Measurements from ENCODE around the gene CFAP58. TPM values are rescaled to one million over a fixed set of nuclear protein-coding genes. Genes with fewer than 3 reads are reported as not detected.

Gene CFAP58
- polyA plus RNA-seq, 3 donors = 0.16 TPM; not detected in 2

GRCh38 chr10:104350127-104350635 is 3.5 kb upstream of the CFAP58 start:
- Histone ChIP-seq H3K27ac (ENCODE audit: low read depth in 1 of 2, low read length in 2 of 2) (peak overlapping the region; percentile 95 to 99), H3K4me3 (replicated peaks in 1 of 3; ENCODE audit: low read depth in 2 of 3, low read length in 3 of 3) (peak overlapping the region in 2 of 3 experiments; percentile 37 to 55), H2AFZ (ENCODE audit: insufficient read depth, low read depth, low read length, poor library complexity, severe bottlenecking) (no peak overlapping the region), H3K4me2 (replicated peaks; ENCODE audit: extremely low read depth, low read length, poor library complexity, severe bottlenecking) (peak overlapping the region; percentile 78), H3K27me3 (ENCODE audit: control insufficient read depth in 2 of 2, insufficient read depth in 2 of 2, low read length in 2 of 2) (no peaks in the 10 kb centered on the region), H3K4me1 (ENCODE audit: control insufficient read depth in 1 of 2, insufficient read depth in 2 of 2, low read length in 2 of 2) (peaks cover 83 to 88% of the 10 kb centered on the region in 2 donors), H3K9ac (ENCODE audit: insufficient read depth, low read length, poor library complexity, severe bottlenecking) (peak overlapping the region; percentile 70), H3K79me2 (ENCODE audit: insufficient read depth, low read length) (no peaks in the 10 kb centered on the region), H3K9me3 (replicated peaks in 1 of 2; ENCODE audit: control insufficient read depth in 1 of 2, insufficient read depth in 1 of 2, low read length in 2 of 2) (no peaks in the 10 kb centered on the region), H4K20me1 (ENCODE audit: insufficient read depth, low read length) (no peaks in the 10 kb centered on the region), H3K36me3 (replicated peaks in 1 of 2; ENCODE audit: control insufficient read depth in 1 of 2, insufficient read depth in 2 of 2, low read length in 2 of 2) (no peaks in the 10 kb centered on the region)
- Mint-ChIP-seq H3K27me3 (ENCODE audit: low read depth in 3 of 3) (peaks cover 0 to 1% (median 1%) of the 10 kb centered on the region in 3 donors), H3K36me3 (no peaks in the 10 kb centered on the region), H3K9me3 (peaks cover 0 to 3% (median 0%) of the 10 kb centered on the region in 7 donors), H3K4me1 (peaks cover 15% of the 10 kb centered on the region), H3K4me3 (no peak overlapping the region), H3K27ac (no peak overlapping the region)
- no CpG with 5 or more reads among the region's 6 CpGs for WGBS (ENCODE audit: insufficient coverage)
- intact Hi-C loops (cut with micrococcal nuclease) = loop anchor here in 1 of 2 donors (5.0 to 10.0 kb wide), 3 partner anchors 58 to 435 kb away; partner anchors contain the start of genes CFAP43 and STN1
- peak in 2 of 3 donors; percentile 68 to 75 for DNase-seq
- TF ChIP-seq CTCF (IDR thresholded peaks at IDR 0.05) = peak; percentile 66

- Mint-ChIP-seq H3K36me3 (no peaks in the 10 kb centered on the region), H3K9me3 (no peaks in the 10 kb centered on the region), H3K27me3 (ENCODE audit: low read depth in 3 of 3) (peaks cover 0 to 1% (median 1%) of the 10 kb centered on the region in 3 donors), H3K27ac (no peak overlapping the region), H3K4me3 (peak overlapping the region in 1 of 2 donors; percentile 80), H3K4me1 (peaks cover 8% of the 10 kb centered on the region)
- TF ChIP-seq CTCF (IDR thresholded peaks at IDR 0.05) = no peak
- H2AFZ ChIP-seq (ENCODE audit: insufficient read depth, low read depth, low read length, poor library complexity, severe bottlenecking) = no peak overlapping the region
- H3K27ac ChIP-seq (ENCODE audit: low read depth in 1 of 2, low read length in 2 of 2) = peak overlapping the region; percentile 95 to 99
- peaks cover 84 to 92% of the 10 kb centered on the region in 2 donors for H3K4me1 ChIP-seq (ENCODE audit: control insufficient read depth in 1 of 2, insufficient read depth in 2 of 2, low read length in 2 of 2)
- peak overlapping the region; percentile 70 for H3K9ac ChIP-seq (ENCODE audit: insufficient read depth, low read length, poor library complexity, severe bottlenecking)
- peak; percentile 89 to 98 (median 97) for DNase-seq
- no peaks in the 10 kb centered on the region for H3K9me3 ChIP-seq (replicated peaks in 1 of 2; ENCODE audit: control insufficient read depth in 1 of 2, insufficient read depth in 1 of 2, low read length in 2 of 2)
- peak overlapping the region; percentile 78 for H3K4me2 ChIP-seq (replicated peaks; ENCODE audit: extremely low read depth, low read length, poor library complexity, severe bottlenecking)
- intact Hi-C loops (cut with micrococcal nuclease) = loop anchor here in 1 of 2 donors (5.0 to 10.0 kb wide), 3 partner anchors 59 to 436 kb away; partner anchors contain the start of genes CFAP43 and STN1
- no peaks in the 10 kb centered on the region for H4K20me1 ChIP-seq (ENCODE audit: insufficient read depth, low read length)
- no peaks in the 10 kb centered on the region for H3K27me3 ChIP-seq (ENCODE audit: control insufficient read depth in 2 of 2, insufficient read depth in 2 of 2, low read length in 2 of 2)
- no peaks in the 10 kb centered on the region for H3K36me3 ChIP-seq (replicated peaks in 1 of 2; ENCODE audit: control insufficient read depth in 1 of 2, insufficient read depth in 2 of 2, low read length in 2 of 2)
- 67% methylated on average over 1 of the region's 2 CpGs for WGBS (ENCODE audit: insufficient coverage)
- H3K4me3 ChIP-seq (replicated peaks in 1 of 3; ENCODE audit: low read depth in 2 of 3, low read length in 3 of 3) = peak overlapping the region in 1 of 3 experiments; percentile 55
- no peaks in the 10 kb centered on the region for H3K79me2 ChIP-seq (ENCODE audit: insufficient read depth, low read length)
Observed at GRCh38 chr10:104351061-104351702, 2.5 kb upstream of the CFAP58 start.
